ENCODE data around the gene LRRC3C.
"Not testable (repeated sequence)": the region's sequence is repeated elsewhere in the genome, so short reads cannot be mapped to it uniquely, and the experiment has no call there.

- TF ChIP-seq POLR2A (IDR thresholded peaks at IDR 0.05; ENCODE audit: low read depth, low read length); PAX5 (IDR thresholded peaks at IDR 0.05; ENCODE audit: insufficient read depth, low read length, severe bottlenecking); TAF1 (IDR thresholded peaks at IDR 0.05; ENCODE audit: low read depth, low read length); POLR2AphosphoS5 (IDR thresholded peaks at IDR 0.05; ENCODE audit: low read depth, low read length): not testable (repeated sequence)
Measured at GRCh38 chr17:39902027-39902426, 25.5 kb upstream of the LRRC3C start.

All from GM12891 (cell line).